PC-3 (cell line): ENCODE data around the gene RXFP3. TPM values are rescaled to one million over a fixed set of nuclear protein-coding genes. Genes with fewer than 3 reads are reported as not detected.

Experiments used
- ATAC-seq: fragments of 200-7000 bp; cut with Tn5 transposase; 2 replicates; pipeline ENCODE4 v1.9.1; 2020; ENCODE audit warnings: mild to moderate bottlenecking, moderate library complexity
- BruUV-seq: library from RNA; stranded (reverse); fragments of 400-500 nt; replicated peaks from 2 replicates; lab custom pipeline; 2021; lab: Mats Ljungman, UMichigan
- CTCF ChIA-PET: fragments of 300-600 bp; sonication (Branson Sonifier 250); formaldehyde crosslinking; loops from one replicate; lab custom pipeline; 2022; ENCODE audit warnings: antibody characterized with exemption; lab: Charles Lee
- POLR2A ChIA-PET: fragments of 300-600 bp; sonication (Branson Sonifier 250); formaldehyde crosslinking; loops from one replicate; lab custom pipeline; 2022; ENCODE audit warnings: antibody characterized with exemption; ENCODE audit not compliant: unreplicated experiment; lab: Charles Lee
- DNase-seq: peaks from one replicate; pipeline ENCODE4 v3.0.0-alpha.2; 2015
- H2AFZ ChIP-seq: fragments of 300-600 bp; sonication (generic); 2 replicates; pipeline ENCODE4 v1.6.0; 2016; ENCODE audit warnings: antibody characterized with exemption, low read length
- H3F3A ChIP-seq: fragments of 300-600 bp; sonication (generic); one replicate; pipeline ENCODE4 v1.6.0; 2017; ENCODE audit warnings: antibody characterized with exemption, low read length, control low read depth, mild to moderate bottlenecking; ENCODE audit not compliant: unreplicated experiment
- H3K27ac ChIP-seq: fragments of 300-600 bp; sonication (generic); 2 replicates; pipeline ENCODE4 v1.5.1; 2016; ENCODE audit warnings: mild to moderate bottlenecking, low read length
- H3K27me3 ChIP-seq: fragments of 300-600 bp; sonication (generic); 2 replicates; pipeline ENCODE4 v1.6.1; 2016; ENCODE audit warnings: low read length, mixed read lengths
- H3K36me3 ChIP-seq: fragments of 300-600 bp; sonication (generic); 2 replicates; pipeline ENCODE4 v1.6.1; 2016; ENCODE audit warnings: low read depth, mixed run types, low read length, mixed read lengths
- H3K4me1 ChIP-seq: fragments of 300-600 bp; sonication (generic); 2 replicates; pipeline ENCODE4 v1.5.1; 2016; ENCODE audit warnings: low read length; ENCODE audit not compliant: insufficient read depth
- H3K4me2 ChIP-seq: fragments of 300-600 bp; sonication (generic); 2 replicates; pipeline ENCODE4 v1.6.0; 2016; ENCODE audit warnings: low read length
- H3K4me3 ChIP-seq: fragments of 300-600 bp; sonication (generic); 2 replicates; pipeline ENCODE4 v1.5.1; 2016; ENCODE audit warnings: mild to moderate bottlenecking, low read length, mixed read lengths
- H3K79me2 ChIP-seq: fragments of 300-600 bp; sonication (generic); 2 replicates; pipeline ENCODE4 v1.6.1; 2017; ENCODE audit warnings: low read length, mixed read lengths
- H3K9ac ChIP-seq: fragments of 300-600 bp; sonication (generic); 2 replicates; pipeline ENCODE4 v1.6.0; 2016; ENCODE audit warnings: mild to moderate bottlenecking, low read length
- H3K9me2 ChIP-seq: fragments of 300-600 bp; sonication (generic); replicated peaks from 2 replicates; pipeline ENCODE4 v1.6.1; 2016; ENCODE audit warnings: mixed run types, low read length, mixed read lengths
- H3K9me3 ChIP-seq: fragments of 300-600 bp; sonication (generic); 2 replicates; pipeline ENCODE4 v1.6.1; 2016; ENCODE audit warnings: low read length, mixed read lengths
- H4K20me1 ChIP-seq: fragments of 300-600 bp; sonication (generic); 2 replicates; pipeline ENCODE4 v1.6.1; 2016; ENCODE audit warnings: low read length, mixed read lengths
- EZH2 ChIP-seq: fragments of 300-600 bp; sonication (generic); IDR thresholded peaks from one replicate; pipeline ENCODE4 v1.6.1; 2017; ENCODE audit warnings: antibody characterized with exemption, mild to moderate bottlenecking, low read length; ENCODE audit not compliant: unreplicated experiment
- EZH2phosphoT487 ChIP-seq: fragments of 300-600 bp; sonication (generic); IDR thresholded peaks from 2 replicates; pipeline ENCODE4 v1.6.1; 2018; ENCODE audit warnings: mild to moderate bottlenecking, antibody characterized with exemption, low read length, borderline replicate concordance
- intact Hi-C: fragments of 100-400 bp; cut with micrococcal nuclease; formaldehyde crosslinking; loops from 2 replicates; pipeline ENCODE4 v1.9.0; 2023
- total RNA-seq: library from RNA; depleted of rRNA; stranded (reverse); fragments of >200 nt; gene quantifications from 2 replicates; pipeline ENCODE4 v1.2.3, GENCODE V29; 2014
- TF ChIP-seq, protein P1 (sequence below): fragments of 300-600 bp; sonication (generic); conservative IDR thresholded peaks from 2 replicates; pipeline ENCODE4 v1.5.1; 2017; ENCODE audit warnings: antibody characterized with exemption, low read depth, mild to moderate bottlenecking, low read length

Gene RXFP3
- total RNA-seq, 1 experiment from 2014 or later = not detected

DNA sequence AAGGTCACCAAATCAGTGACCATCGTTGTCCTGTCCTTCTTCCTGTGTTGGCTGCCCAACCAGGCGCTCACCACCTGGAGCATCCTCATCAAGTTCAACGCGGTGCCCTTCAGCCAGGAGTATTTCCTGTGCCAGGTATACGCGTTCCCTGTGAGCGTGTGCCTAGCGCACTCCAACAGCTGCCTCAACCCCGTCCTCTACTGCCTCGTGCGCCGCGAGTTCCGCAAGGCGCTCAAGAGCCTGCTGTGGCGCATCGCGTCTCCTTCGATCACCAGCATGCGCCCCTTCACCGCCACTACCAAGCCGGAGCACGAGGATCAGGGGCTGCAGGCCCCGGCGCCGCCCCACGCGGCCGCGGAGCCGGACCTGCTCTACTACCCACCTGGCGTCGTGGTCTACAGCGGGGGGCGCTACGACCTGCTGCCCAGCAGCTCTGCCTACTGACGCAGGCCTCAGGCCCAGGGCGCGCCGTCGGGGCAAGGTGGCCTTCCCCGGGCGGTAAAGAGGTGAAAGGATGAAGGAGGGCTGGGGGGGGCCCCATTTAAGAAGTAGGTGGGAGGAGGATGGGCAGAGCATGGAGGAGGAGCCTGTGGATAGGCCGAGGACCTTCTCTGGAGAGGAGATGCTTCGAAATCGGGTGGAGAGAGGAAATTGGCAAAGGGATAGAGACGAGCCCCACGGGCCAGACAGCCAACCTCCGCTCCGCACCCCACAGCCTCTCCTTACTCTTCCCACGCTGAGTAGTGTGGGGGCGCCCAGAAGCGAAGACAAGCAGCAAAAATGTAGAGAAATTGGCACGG lies 1.7 kb downstream of the RXFP3 start:
- no peak overlapping the region for H3K27ac ChIP-seq
- no peaks in the 10 kb centered on the region for H3K9me2 ChIP-seq
- H3K4me2 ChIP-seq = no peak overlapping the region
- CTCF ChIA-PET = no interaction called here
- no peaks in the 10 kb centered on the region for H3K9me3 ChIP-seq
- POLR2A ChIA-PET = no interaction called here
- peaks cover 14% of the 10 kb centered on the region for H3K4me1 ChIP-seq
- H3K4me3 ChIP-seq = no peak overlapping the region
- no peaks in the 10 kb centered on the region for H3K79me2 ChIP-seq
- no peak overlapping the region for H3K9ac ChIP-seq
- DNase-seq (no peak), ATAC-seq (no peak)
- no peaks in the 10 kb centered on the region for H3K27me3 ChIP-seq
- H3F3A ChIP-seq = no peaks in the 10 kb centered on the region
- no peak overlapping the region for H2AFZ ChIP-seq
- no peaks in the 10 kb centered on the region for H3K36me3 ChIP-seq
- TF ChIP-seq, protein P1, sequence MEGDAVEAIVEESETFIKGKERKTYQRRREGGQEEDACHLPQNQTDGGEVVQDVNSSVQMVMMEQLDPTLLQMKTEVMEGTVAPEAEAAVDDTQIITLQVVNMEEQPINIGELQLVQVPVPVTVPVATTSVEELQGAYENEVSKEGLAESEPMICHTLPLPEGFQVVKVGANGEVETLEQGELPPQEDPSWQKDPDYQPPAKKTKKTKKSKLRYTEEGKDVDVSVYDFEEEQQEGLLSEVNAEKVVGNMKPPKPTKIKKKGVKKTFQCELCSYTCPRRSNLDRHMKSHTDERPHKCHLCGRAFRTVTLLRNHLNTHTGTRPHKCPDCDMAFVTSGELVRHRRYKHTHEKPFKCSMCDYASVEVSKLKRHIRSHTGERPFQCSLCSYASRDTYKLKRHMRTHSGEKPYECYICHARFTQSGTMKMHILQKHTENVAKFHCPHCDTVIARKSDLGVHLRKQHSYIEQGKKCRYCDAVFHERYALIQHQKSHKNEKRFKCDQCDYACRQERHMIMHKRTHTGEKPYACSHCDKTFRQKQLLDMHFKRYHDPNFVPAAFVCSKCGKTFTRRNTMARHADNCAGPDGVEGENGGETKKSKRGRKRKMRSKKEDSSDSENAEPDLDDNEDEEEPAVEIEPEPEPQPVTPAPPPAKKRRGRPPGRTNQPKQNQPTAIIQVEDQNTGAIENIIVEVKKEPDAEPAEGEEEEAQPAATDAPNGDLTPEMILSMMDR = no peak
- TF ChIP-seq EZH2 (no peak), EZH2phosphoT487 (no peak)
- intact Hi-C loops = no loop called here
- no peaks in the 10 kb centered on the region for H4K20me1 ChIP-seq
- BruUV-seq = no TSS peak

DNA sequence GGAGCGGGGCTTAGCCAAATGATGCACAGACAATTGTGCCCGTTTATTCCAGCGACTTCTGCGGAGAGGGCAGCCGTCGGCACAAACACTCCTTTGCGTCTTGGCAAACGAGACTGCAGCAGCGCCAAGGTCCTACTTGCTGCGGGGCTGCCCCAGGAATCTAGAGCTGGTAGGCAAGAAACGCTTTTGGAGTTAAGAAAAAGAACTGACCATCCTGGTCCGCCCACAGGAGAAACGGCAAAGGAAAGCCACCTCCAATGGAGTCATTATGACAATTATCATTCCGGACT lies 2.3 kb downstream of the RXFP3 start:
- Histone ChIP-seq H3F3A (no peaks in the 10 kb centered on the region), H4K20me1 (no peaks in the 10 kb centered on the region), H3K9ac (no peak overlapping the region), H3K79me2 (no peaks in the 10 kb centered on the region), H3K9me2 (no peaks in the 10 kb centered on the region), H2AFZ (no peak overlapping the region), H3K27ac (no peak overlapping the region), H3K4me2 (no peak overlapping the region), H3K9me3 (no peaks in the 10 kb centered on the region), H3K36me3 (no peaks in the 10 kb centered on the region), H3K4me1 (peaks cover 12% of the 10 kb centered on the region), H3K27me3 (no peaks in the 10 kb centered on the region), H3K4me3 (no peak overlapping the region)
- DNase-seq (no peak), ATAC-seq (no peak)
- ChIA-PET CTCF (no interaction called here), POLR2A (no interaction called here)
- intact Hi-C loops = no loop called here
- TF ChIP-seq EZH2 (no peak), EZH2phosphoT487 (no peak)
- TF ChIP-seq, protein P1 = no peak
- BruUV-seq = no TSS peak

DNA sequence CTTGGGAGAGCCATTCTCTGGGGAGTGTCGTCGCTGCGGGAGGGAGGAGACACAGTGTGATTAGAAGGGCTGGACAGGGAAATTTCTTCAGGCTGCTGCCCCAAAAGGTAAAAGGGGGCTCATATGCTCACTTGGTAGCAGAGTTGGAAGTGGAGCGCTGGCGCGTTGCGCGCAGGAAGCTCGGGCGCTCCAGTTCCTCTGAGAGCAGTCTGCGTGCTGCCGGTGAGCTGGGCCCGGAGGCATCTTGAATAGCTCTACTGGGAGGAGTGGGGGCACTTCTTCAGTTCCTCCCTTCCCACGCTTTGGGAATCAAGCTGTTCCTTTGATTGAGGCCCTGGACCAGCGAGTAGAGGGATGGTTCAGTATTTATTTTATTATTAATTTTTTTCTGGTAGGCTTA lies 2.7 kb downstream of the RXFP3 start:
- Histone ChIP-seq H3K36me3 (no peaks in the 10 kb centered on the region), H3K9me2 (no peaks in the 10 kb centered on the region), H3K4me3 (no peak overlapping the region), H3K4me2 (no peak overlapping the region), H3K27ac (no peak overlapping the region), H4K20me1 (no peaks in the 10 kb centered on the region), H3K9ac (no peak overlapping the region), H3F3A (no peaks in the 10 kb centered on the region), H3K4me1 (peaks cover 8% of the 10 kb centered on the region), H3K27me3 (no peaks in the 10 kb centered on the region), H2AFZ (no peak overlapping the region), H3K79me2 (no peaks in the 10 kb centered on the region), H3K9me3 (no peaks in the 10 kb centered on the region)
- TF ChIP-seq EZH2phosphoT487 (no peak), EZH2 (no peak)
- TF ChIP-seq, protein P1 = no peak
- no TSS peak for BruUV-seq
- no peak for ATAC-seq
- CTCF ChIA-PET = no interaction called here
- no peak for DNase-seq
- POLR2A ChIA-PET = no interaction called here
- intact Hi-C loops = no loop called here
